Measurements from ENCODE around the gene TRMT10C.
"Not testable (repeated sequence)": the region's sequence is repeated elsewhere in the genome, so short reads cannot be mapped to it uniquely, and the experiment has no call there.

The TRMT10C gene

GRCh38 chr3:101535221-101535620 is 26.4 kb upstream of the TRMT10C start:
- no peak for DNase-seq (ENCODE audit: extremely low spot score)
- ChIA-PET CTCF (no interaction called here), POLR2A (interaction anchor here (1.2 kb wide), 1 partner anchor 23 kb away, joined by 3 read pairs; no protein-coding TSS in a partner anchor)
- TF ChIP-seq ELF4 (IDR thresholded peaks at IDR 0.05) (no peak), ZNF384 (IDR thresholded peaks at IDR 0.05) (no peak), SUZ12 (IDR thresholded peaks at IDR 0.05) (no peak), FOXK2 (IDR thresholded peaks at IDR 0.05) (no peak), BHLHE40 (IDR thresholded peaks at IDR 0.05; ENCODE audit: borderline replicate concordance) (no peak), FOXA1 (IDR thresholded peaks at IDR 0.05) (no peak), CTBP1 (IDR thresholded peaks at IDR 0.05; ENCODE audit: borderline replicate concordance) (no peak), TARDBP (IDR thresholded peaks at IDR 0.05) (no peak), ARNT (IDR thresholded peaks at IDR 0.05) (no peak), LEF1 (IDR thresholded peaks at IDR 0.05; ENCODE audit: borderline replicate concordance) (no peak), L3MBTL2 (conservative IDR thresholded peaks at IDR 0.05) (no peak), NFRKB (IDR thresholded peaks at IDR 0.05) (no peak), SP1 (IDR thresholded peaks at IDR 0.05) (no peak), FOXM1 (IDR thresholded peaks at IDR 0.05; ENCODE audit: borderline replicate concordance) (no peak), HDGF (IDR thresholded peaks at IDR 0.05; ENCODE audit: borderline replicate concordance) (no peak), PKNOX1 (IDR thresholded peaks at IDR 0.05) (no peak)

DNA sequence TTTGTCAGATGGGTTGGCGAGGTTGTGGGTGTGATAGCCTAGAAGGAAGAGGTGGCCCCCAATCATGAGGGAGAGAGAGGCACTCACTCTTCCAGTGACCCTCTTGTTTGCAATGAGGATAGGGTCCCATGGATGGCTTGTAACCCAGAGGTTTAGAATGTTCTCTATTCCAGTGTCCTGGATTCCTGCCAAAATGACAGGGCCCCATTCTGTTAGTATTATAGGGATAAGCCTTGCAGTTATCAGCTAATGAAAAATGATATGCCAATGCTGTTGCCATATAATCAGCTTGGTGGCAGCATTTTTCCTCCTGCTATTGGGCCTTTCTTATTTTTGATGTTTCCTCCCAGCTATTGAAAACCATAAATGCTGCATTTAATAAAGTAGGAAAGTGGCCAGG is 25.4 kb upstream of the TRMT10C start:
- TF ChIP-seq SUZ12 (IDR thresholded peaks at IDR 0.05): no peak
- no peak for TF ChIP-seq BHLHE40 (IDR thresholded peaks at IDR 0.05; ENCODE audit: borderline replicate concordance)
- no peak for TF ChIP-seq LEF1 (IDR thresholded peaks at IDR 0.05; ENCODE audit: borderline replicate concordance)
- no peak for TF ChIP-seq FOXK2 (IDR thresholded peaks at IDR 0.05)
- TF ChIP-seq HDGF (IDR thresholded peaks at IDR 0.05; ENCODE audit: borderline replicate concordance): no peak
- no peak for TF ChIP-seq ELF4 (IDR thresholded peaks at IDR 0.05)
- TF ChIP-seq L3MBTL2 (conservative IDR thresholded peaks at IDR 0.05): no peak
- no peak for TF ChIP-seq CTBP1 (IDR thresholded peaks at IDR 0.05; ENCODE audit: borderline replicate concordance)
- TF ChIP-seq SP1 (IDR thresholded peaks at IDR 0.05): no peak
- TF ChIP-seq FOXM1 (IDR thresholded peaks at IDR 0.05; ENCODE audit: borderline replicate concordance): no peak
- no peak for TF ChIP-seq ARNT (IDR thresholded peaks at IDR 0.05)
- no peak for TF ChIP-seq NFRKB (IDR thresholded peaks at IDR 0.05)
- TF ChIP-seq PKNOX1 (IDR thresholded peaks at IDR 0.05): no peak
- no peak for TF ChIP-seq TARDBP (IDR thresholded peaks at IDR 0.05)
- no peak for TF ChIP-seq FOXA1 (IDR thresholded peaks at IDR 0.05)
- no peak for TF ChIP-seq ZNF384 (IDR thresholded peaks at IDR 0.05)
- ChIA-PET CTCF (no interaction called here), POLR2A (no interaction called here)
- DNase-seq (ENCODE audit: extremely low spot score): no peak

DNA sequence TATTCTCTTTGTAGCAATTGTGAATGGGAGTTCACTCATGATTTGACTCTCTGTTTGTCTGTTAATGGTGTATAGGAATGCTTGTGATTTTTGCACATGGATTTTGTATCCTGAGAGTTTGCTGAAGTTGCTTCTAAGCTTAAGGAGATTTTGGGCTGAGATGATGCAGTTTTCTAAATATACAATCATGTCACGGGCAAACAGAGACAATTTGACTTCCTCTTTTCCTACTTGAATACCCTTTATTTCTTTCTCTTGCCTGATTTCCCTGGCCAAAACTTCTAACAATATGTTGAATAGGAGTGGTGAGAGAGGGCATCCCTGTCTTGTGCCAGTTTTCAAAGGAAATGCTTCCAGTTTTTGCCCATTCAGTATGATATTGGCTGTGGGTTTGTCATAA is 24.7 kb upstream of the TRMT10C start:
- CTCF ChIA-PET; POLR2A ChIA-PET; DNase-seq (ENCODE audit: extremely low spot score): not testable (repeated sequence)

- ChIA-PET POLR2A (no interaction called here), CTCF (no interaction called here)
- no peak for DNase-seq (ENCODE audit: extremely low spot score)
- TF ChIP-seq FOXK2 (IDR thresholded peaks at IDR 0.05) (no peak), FOXA1 (IDR thresholded peaks at IDR 0.05) (no peak), PKNOX1 (IDR thresholded peaks at IDR 0.05) (no peak), CTBP1 (IDR thresholded peaks at IDR 0.05; ENCODE audit: borderline replicate concordance) (no peak), ZNF384 (IDR thresholded peaks at IDR 0.05) (no peak), ELF4 (IDR thresholded peaks at IDR 0.05) (no peak), HDGF (IDR thresholded peaks at IDR 0.05; ENCODE audit: borderline replicate concordance) (no peak), SUZ12 (IDR thresholded peaks at IDR 0.05) (no peak), ARNT (IDR thresholded peaks at IDR 0.05) (no peak), LEF1 (IDR thresholded peaks at IDR 0.05; ENCODE audit: borderline replicate concordance) (no peak), NFRKB (IDR thresholded peaks at IDR 0.05) (no peak), FOXM1 (IDR thresholded peaks at IDR 0.05; ENCODE audit: borderline replicate concordance) (no peak)
Observed at GRCh38 chr3:101542957-101543356, 18.7 kb upstream of the TRMT10C start.

GRCh38 chr3:101544161-101544850 is 17.4 kb upstream of the TRMT10C start:
- DNase-seq (ENCODE audit: extremely low spot score): no peak
- ChIA-PET POLR2A (no interaction called here), CTCF (no interaction called here)
- TF ChIP-seq FOXM1 (IDR thresholded peaks at IDR 0.05; ENCODE audit: borderline replicate concordance): no peak
- no peak for TF ChIP-seq BHLHE40 (IDR thresholded peaks at IDR 0.05; ENCODE audit: borderline replicate concordance)
- TF ChIP-seq NFRKB (IDR thresholded peaks at IDR 0.05): no peak
- no peak for TF ChIP-seq FOXK2 (IDR thresholded peaks at IDR 0.05)
- TF ChIP-seq FOXA1 (IDR thresholded peaks at IDR 0.05): no peak
- TF ChIP-seq SP1 (IDR thresholded peaks at IDR 0.05): no peak

- TF ChIP-seq HDGF (IDR thresholded peaks at IDR 0.05; ENCODE audit: borderline replicate concordance) (no peak), FOXA1 (IDR thresholded peaks at IDR 0.05) (no peak), CTBP1 (IDR thresholded peaks at IDR 0.05; ENCODE audit: borderline replicate concordance) (no peak), NFRKB (IDR thresholded peaks at IDR 0.05) (no peak), FOXK2 (IDR thresholded peaks at IDR 0.05) (no peak), BHLHE40 (IDR thresholded peaks at IDR 0.05; ENCODE audit: borderline replicate concordance) (no peak), SP1 (IDR thresholded peaks at IDR 0.05) (no peak), LEF1 (IDR thresholded peaks at IDR 0.05; ENCODE audit: borderline replicate concordance) (no peak), FOXM1 (IDR thresholded peaks at IDR 0.05; ENCODE audit: borderline replicate concordance) (no peak), SUZ12 (IDR thresholded peaks at IDR 0.05) (no peak)
- CTCF ChIA-PET: no interaction called here
- DNase-seq (ENCODE audit: extremely low spot score): no peak
- POLR2A ChIA-PET: interaction anchor here (1.7 kb wide), 1 partner anchor 13 kb away, joined by 4 read pairs; the partner anchor contains the start of gene TRMT10C
Observed at GRCh38 chr3:101548527-101549105, 13.1 kb upstream of the TRMT10C start.
